Measurements from ENCODE around the gene EXOC6. TPM values are rescaled to one million over a fixed set of nuclear protein-coding genes. Genes with fewer than 3 reads are reported as not detected.

The EXOC6 gene
- total RNA-seq, 1 donor from 2014 or later = 25.6 TPM

GRCh38 chr10:93030409-93030808, 182.1 kb downstream of the EXOC6 start:
- Histone ChIP-seq H3K79me2 (ENCODE audit: low read depth) (no peaks in the 10 kb centered on the region), H3K27me3 (no peaks in the 10 kb centered on the region), H3K4me2 (no peak overlapping the region), H3K9ac (no peak overlapping the region), H3K36me3 (no peaks in the 10 kb centered on the region), H3K4me3 (no peak overlapping the region), H3K4me1 (peaks cover 18% of the 10 kb centered on the region), H3K9me3 (ENCODE audit: low read depth) (no peaks in the 10 kb centered on the region), H4K20me1 (ENCODE audit: low read depth) (no peaks in the 10 kb centered on the region), H2AFZ (replicated peaks) (no peak overlapping the region), H3F3A (ENCODE audit: low read depth) (no peaks in the 10 kb centered on the region), H3K27ac (no peak overlapping the region)
- Mint-ChIP-seq H3K27ac (no peak overlapping the region), H3K9me3 (peaks cover 7% of the 10 kb centered on the region), H3K4me1 (no peaks in the 10 kb centered on the region), H3K36me3 (peaks cover 13% of the 10 kb centered on the region), H3K27me3 (ENCODE audit: insufficient read depth, low read depth) (no peaks in the 10 kb centered on the region), H3K4me3 (no peak overlapping the region)
- no peak for DNase-seq (ENCODE audit: low spot score)
- TF ChIP-seq EZH2phosphoT487 (IDR thresholded peaks at IDR 0.05) (no peak), CTCF (IDR thresholded peaks at IDR 0.05) (no peak), EZH2 (IDR thresholded peaks at IDR 0.05) (no peak)

- Histone ChIP-seq H3K4me3 (no peak overlapping the region), H3K79me2 (ENCODE audit: low read depth) (no peaks in the 10 kb centered on the region), H3F3A (ENCODE audit: low read depth) (no peaks in the 10 kb centered on the region), H3K4me2 (no peak overlapping the region), H4K20me1 (ENCODE audit: low read depth) (no peaks in the 10 kb centered on the region), H3K9me3 (ENCODE audit: low read depth) (no peaks in the 10 kb centered on the region), H3K36me3 (no peaks in the 10 kb centered on the region), H3K4me1 (peaks cover 18% of the 10 kb centered on the region), H3K27ac (no peak overlapping the region), H2AFZ (replicated peaks) (no peak overlapping the region), H3K9ac (no peak overlapping the region), H3K27me3 (no peaks in the 10 kb centered on the region)
- no peak overlapping the region for H3K27ac Mint-ChIP-seq
- no peaks in the 10 kb centered on the region for H3K4me1 Mint-ChIP-seq
- H3K36me3 Mint-ChIP-seq = peaks cover 8% of the 10 kb centered on the region
- H3K27me3 Mint-ChIP-seq (ENCODE audit: insufficient read depth, low read depth) = no peaks in the 10 kb centered on the region
- no peak for DNase-seq (ENCODE audit: low spot score)
- peaks cover under 1% of the 10 kb centered on the region for H3K9me3 Mint-ChIP-seq
- TF ChIP-seq CTCF (IDR thresholded peaks at IDR 0.05) = no peak
- TF ChIP-seq EZH2phosphoT487 (IDR thresholded peaks at IDR 0.05) = no peak
- TF ChIP-seq EZH2 (IDR thresholded peaks at IDR 0.05) = no peak
- H3K4me3 Mint-ChIP-seq = no peak overlapping the region
Measured at GRCh38 chr10:93032105-93032808, 183.9 kb downstream of the EXOC6 start.

GRCh38 chr10:93032809-93033137, 184.5 kb downstream of the EXOC6 start:
- H3F3A ChIP-seq (ENCODE audit: low read depth) = no peaks in the 10 kb centered on the region
- Mint-ChIP-seq H3K9me3 (no peaks in the 10 kb centered on the region), H3K4me1 (no peaks in the 10 kb centered on the region), H3K36me3 (peaks cover 4% of the 10 kb centered on the region), H3K27ac (no peak overlapping the region), H3K4me3 (no peak overlapping the region), H3K27me3 (ENCODE audit: insufficient read depth, low read depth) (no peaks in the 10 kb centered on the region)
- no peak overlapping the region for H3K4me3 ChIP-seq
- peaks cover 18% of the 10 kb centered on the region for H3K4me1 ChIP-seq
- TF ChIP-seq EZH2phosphoT487 (IDR thresholded peaks at IDR 0.05) = no peak
- no peak for TF ChIP-seq EZH2 (IDR thresholded peaks at IDR 0.05)
- TF ChIP-seq CTCF (IDR thresholded peaks at IDR 0.05) = no peak
- H3K36me3 ChIP-seq = no peaks in the 10 kb centered on the region
- no peak overlapping the region for H3K27ac ChIP-seq
- no peaks in the 10 kb centered on the region for H3K9me3 ChIP-seq (ENCODE audit: low read depth)
- H2AFZ ChIP-seq (replicated peaks) = no peak overlapping the region
- no peak overlapping the region for H3K4me2 ChIP-seq
- H3K79me2 ChIP-seq (ENCODE audit: low read depth) = no peaks in the 10 kb centered on the region
- H3K27me3 ChIP-seq = no peaks in the 10 kb centered on the region
- DNase-seq (ENCODE audit: low spot score) = no peak
- H4K20me1 ChIP-seq (ENCODE audit: low read depth) = no peaks in the 10 kb centered on the region
- no peak overlapping the region for H3K9ac ChIP-seq
